Bone marrow (tissue), 2 donors: ENCODE results near the gene PPP1R3G.

Source experiments
- DNase-seq, 2 donors: peaks; one replicate each; lab custom pipeline; 2025; lab: John Stamatoyannopoulos, UW

PPP1R3G gene

GRCh38 chr6:5072440-5072839 lies 12.7 kb upstream of the PPP1R3G start:
- DNase-seq, result no peak

DNA sequence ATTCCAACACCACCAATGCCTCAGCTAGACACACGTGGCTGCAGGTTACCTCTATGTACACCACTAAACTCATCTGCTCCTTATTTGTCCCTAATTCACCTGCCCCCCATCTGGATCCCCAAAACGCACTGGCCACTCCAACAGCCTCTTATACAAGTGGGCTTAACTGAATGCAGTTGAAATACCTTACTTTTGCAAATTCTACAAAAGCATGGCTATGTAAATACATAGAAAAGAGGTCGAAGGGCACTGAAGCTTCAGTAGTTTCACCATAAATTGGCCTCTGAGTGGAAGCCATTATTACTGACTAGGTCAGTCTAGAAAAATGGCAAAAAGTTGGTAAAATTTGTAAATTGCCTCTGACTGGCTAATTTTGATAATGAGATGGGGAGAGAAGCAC lies 11.1 kb upstream of the PPP1R3G start:
- DNase-seq, result no peak

- no peak for DNase-seq
These were observed 8.2 kb upstream of the PPP1R3G start for GRCh38 chr6:5076931-5077330.

DNA sequence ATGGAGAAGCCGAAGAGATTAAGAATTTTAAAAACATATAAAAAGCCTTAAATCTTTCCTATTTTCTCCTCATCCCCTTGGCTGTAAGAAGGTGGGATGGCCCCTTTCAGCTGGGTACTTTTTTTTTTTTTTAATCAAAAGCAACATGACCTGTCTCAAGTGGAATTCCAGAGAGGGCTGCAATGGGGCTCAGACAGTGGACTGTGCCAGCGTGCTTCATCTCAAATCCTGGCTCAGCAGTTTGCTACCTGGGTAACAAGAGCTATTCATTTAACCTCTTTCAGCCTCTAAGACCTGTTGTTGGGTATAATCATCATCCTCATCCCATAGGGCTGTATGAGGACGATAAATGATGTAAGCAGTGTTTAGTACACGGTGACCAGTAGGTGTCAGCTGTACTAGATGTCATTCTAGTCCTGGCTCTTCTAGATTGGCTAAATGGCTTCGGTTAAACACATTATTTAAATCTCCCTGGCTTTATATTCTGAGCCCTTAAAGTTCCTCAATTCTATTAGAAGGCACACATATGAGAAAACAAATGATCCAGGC lies 6.9 kb upstream of the PPP1R3G start:
- DNase-seq, result no peak

GRCh38 chr6:5079692-5080091 lies 5.4 kb upstream of the PPP1R3G start:
- DNase-seq, result no peak

- DNase-seq, result no peak
These were observed 4.6 kb upstream of the PPP1R3G start for GRCh38 chr6:5080574-5080973.

DNA sequence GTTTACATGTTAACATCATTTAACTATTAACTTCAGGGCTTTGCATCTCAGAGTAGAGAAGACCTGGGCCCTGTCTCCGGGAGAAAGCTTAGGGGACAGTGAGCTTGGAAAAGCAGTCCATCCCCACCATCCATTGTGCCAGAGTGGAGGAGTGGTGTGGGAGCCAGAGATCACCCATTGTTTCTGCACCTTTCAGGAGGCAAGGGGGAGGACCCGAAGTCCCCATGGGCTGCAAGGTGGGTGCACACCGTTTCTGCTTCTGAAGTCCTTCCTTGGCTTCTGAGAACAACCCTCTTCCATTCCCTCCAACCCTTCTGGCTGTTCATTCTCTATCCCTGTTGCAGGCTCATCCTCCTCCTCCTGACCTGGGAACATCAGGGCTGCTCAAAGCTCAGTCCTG lies 4.0 kb upstream of the PPP1R3G start:
- no peak for DNase-seq

DNA sequence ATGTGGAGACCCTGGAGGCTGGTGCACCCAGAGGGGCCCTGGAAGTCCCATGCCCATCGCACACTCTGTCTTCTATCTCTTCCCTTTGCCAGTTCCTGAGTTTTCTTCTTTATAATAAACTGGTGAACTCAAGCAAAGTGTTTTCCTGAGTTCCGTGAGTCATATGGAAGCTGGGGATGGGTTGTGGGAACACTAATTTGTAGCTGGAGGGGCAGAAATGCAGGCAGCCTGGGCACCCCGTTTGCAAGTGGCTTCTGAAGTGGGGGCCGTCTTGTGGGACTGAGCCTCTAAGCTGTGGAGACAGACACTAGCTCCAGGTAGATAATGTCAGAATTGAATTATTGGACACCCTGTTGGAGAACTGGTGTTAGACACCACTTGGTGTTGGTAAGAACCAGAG lies 3.2 kb upstream of the PPP1R3G start:
- no peak for DNase-seq

- DNase-seq, result no peak
These were observed 2.4 kb upstream of the PPP1R3G start for GRCh38 chr6:5082487-5083306.

DNA sequence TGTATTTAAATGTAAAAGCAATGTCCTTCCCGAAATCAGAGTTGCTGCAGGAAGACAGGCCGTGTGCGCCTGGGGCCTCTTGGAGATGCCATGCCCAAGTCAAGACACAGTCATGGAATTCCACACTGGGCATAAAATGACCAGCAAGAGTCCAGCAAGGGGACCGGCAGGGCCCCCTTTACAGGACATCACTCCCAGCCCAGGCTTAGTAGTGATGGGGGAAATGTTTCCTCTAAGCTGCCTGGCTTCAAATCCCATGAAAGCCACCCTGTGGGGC lies 1.9 kb upstream of the PPP1R3G start:
- no peak for DNase-seq

DNA sequence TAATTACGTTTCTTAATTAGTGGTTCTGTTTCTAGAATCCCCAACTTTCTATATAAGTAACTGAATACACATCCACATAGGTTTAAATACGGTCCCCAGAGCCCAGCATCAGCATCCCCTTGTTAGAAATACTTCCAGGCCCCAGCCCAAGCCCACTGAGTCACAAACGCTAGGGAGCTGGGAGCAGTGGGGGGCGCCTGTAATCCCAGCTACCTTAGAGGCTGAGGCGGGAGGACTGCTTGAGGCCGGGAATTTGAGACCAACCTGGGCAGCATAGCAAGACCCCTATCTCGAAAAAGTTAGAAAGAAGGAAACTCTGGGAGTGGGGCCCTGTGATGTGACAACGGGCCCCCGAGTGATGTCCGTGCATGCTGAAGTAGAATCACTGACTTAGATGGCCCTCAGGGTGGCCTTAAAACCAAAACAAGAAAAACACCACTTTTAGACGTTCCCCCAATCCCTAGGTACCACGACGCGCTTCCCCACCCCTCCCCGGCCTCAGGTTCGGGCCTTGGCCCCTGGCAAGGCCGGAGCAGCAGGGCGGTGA lies 1.3 kb upstream of the PPP1R3G start:
- DNase-seq, result no peak

DNA sequence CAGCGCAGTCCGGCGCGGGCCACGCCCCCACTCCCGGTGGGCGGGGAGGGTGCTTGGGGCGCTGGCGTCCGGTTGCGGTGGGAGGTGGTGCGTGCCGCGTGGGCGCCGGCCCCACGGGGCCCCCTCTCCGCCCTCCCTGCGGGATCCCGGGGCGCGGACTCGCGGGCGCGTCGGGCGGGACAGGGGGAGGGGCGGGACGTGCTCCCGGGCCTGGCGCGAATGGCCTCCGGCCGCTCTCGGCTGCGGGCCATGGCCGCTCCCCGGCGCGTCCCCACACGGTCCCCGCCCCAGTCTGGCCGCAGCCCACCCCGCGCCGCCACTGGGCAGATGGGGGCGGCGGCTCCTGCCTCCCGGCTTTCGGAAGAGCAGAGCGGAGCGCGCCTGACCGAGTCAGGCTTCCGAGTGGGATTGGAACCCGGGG lies 771 bp upstream of the PPP1R3G start:
- DNase-seq, result no peak

GRCh38 chr6:5085648-5086293 lies 630 bp downstream of the PPP1R3G start:
- DNase-seq, result no peak

DNA sequence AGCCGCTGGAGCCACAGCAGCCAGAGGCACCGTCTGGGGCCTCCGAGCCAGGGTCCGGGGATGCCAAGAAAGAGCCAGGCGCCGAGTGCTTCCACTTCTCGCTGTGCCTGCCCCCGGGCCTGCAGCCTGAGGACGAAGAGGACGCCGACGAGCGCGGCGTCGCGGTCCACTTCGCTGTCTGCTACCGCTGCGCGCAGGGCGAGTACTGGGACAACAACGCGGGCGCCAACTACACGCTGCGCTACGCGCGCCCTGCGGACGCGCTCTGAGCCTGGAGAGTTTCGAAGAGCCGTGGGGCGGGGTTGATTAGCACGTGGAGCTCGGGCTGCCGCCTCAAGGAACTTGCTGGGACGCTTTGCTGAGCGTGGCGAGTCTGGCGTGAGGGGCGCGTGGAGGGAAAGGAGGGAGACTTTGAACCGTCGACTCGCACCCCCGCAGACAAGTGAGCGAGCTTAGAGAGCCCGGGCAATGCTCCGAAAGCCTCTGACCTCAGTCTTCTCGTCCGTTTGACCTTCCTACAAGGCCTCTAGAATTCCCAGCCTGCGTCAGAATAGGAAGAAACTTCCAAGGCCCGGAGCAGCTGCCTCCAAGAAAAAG lies 1.3 kb downstream of the PPP1R3G start:
- no peak for DNase-seq

DNA sequence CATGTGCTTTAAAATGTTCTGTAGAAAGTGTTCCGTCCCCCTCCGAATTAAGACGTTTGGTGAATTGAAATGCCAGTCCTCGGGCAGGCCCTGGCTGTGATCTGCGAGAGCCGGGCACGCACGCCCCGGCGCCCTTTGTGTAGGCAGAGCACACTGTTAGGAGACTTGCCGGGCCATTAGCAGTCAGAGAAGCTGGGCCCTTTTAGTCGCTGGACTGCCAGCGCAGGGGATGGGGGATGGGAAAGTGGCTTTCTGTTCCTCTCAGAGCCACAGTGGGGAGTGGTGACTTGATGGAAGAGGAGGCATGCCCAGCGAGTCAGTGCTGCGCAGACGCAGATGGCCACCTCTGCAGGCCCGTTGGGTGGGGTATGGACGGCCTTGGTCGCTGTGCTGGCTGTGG lies 2.2 kb downstream of the PPP1R3G start:
- peak in 1 of 2 donors; percentile 10 for DNase-seq

GRCh38 chr6:5088780-5089179 lies 3.6 kb downstream of the PPP1R3G start:
- no peak for DNase-seq

DNA sequence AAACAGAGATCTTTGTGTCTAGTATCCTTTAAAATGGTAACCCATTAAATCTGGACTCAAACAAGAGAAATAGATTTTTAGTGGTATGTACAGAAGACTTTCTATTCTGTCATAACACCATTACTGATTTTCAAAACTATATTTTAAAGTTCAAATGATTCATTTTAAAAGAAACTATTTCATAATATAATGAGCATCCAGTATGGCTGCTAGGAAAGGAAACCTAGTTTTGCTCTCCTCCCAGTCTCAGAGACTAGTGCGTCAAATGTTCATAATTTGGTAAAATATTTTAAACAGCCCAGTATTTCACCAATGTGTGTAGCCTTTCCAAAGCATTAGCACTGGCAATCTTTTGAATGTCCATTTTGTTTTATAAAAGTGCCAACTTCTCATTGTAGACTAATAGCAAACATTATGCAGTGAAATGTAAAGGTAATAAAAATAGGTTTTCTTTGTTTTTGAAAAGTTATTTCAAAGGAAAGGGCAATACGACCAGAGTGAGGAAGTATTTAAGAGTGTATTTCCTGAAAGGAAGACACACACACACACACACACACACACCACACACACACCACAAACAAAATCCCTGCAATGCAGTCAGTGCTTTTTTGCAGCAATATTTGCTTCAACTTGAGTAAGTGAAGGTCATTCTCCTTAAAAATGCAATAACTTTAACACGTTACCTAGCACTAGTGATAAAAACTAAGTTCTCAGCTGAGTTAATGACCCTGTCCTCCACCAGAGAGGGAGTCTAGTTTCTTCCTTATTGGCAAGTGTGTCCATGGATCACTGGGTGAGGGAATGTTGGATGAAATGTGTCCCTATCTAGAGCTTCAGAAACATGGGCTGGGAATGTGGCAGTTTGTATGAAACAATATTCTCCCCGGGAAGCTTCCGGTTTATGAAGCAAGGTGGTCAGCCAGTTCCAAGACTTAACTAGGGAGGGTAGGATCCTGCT lies 4.6 kb downstream of the PPP1R3G start:
- no peak for DNase-seq

- no peak for DNase-seq
These were observed 5.5 kb downstream of the PPP1R3G start for GRCh38 chr6:5090603-5091002.

DNA sequence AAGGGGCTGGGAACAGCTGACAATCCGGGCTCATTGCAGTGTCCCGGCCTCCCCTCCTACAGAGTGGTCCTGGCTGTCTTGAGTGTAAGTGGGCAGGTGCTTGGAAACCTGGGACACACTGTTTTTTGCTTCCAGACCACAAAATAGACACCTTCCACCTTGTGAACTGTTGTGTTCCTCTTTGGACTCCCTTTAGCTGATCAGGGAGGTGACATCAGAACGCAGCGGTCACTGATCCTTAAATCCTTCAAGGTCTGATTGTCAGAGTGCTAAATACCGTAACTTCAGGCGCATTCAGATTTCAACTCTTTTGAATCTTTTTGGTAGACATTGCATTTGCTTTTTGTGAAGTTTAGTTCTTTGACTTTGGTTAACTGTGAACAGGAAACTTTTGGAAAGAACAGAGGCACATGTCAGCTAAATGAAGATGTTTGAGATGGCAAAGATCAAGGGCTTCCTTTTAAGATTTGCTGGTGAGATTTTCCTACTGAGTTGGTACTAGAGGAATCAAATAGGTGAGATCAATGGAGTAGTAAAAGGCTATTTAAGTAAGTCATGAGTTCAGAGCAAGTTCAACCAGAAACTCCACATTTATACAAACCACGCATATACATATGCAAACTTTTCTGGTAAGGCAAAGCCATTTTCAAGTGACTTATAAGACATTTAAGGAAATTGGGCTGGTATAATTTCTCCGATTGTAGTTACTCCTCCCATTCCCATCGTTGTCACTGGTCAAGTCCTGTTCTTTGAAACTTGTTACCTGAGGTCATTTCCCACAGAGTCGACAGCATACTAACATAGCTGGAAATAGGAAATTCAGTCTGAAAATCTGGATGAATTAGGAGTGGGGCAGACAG lies 6.3 kb downstream of the PPP1R3G start:
- DNase-seq, result no peak

GRCh38 chr6:5093231-5094015 lies 8.3 kb downstream of the PPP1R3G start:
- DNase-seq, result no peak
